IPS-15b (cell line): ENCODE results near the gene CNTN2.

Source experiments
- H3K27me3 ChIP-seq: one replicate; pipeline ENCODE4 v1.6.1; 2013; ENCODE audit warnings: low read length; ENCODE audit not compliant: control insufficient read depth, insufficient read depth
- H3K36me3 ChIP-seq: one replicate; pipeline ENCODE4 v1.6.1; 2013; ENCODE audit warnings: low read length; ENCODE audit not compliant: control insufficient read depth, insufficient read depth
- H3K4me1 ChIP-seq: one replicate; pipeline ENCODE4 v1.6.1; 2013; ENCODE audit warnings: mild to moderate bottlenecking, low read length; ENCODE audit not compliant: control insufficient read depth, insufficient read depth
- H3K4me3 ChIP-seq: one replicate; pipeline ENCODE4 v1.5.1; 2013; ENCODE audit warnings: low read depth, low read length
- H3K9ac ChIP-seq: one replicate; pipeline ENCODE4 v1.6.1; 2013; ENCODE audit warnings: low read depth, mild to moderate bottlenecking, low read length
- H3K9me3 ChIP-seq: one replicate; pipeline ENCODE4 v1.6.1; 2013; ENCODE audit warnings: mild to moderate bottlenecking, low read length; ENCODE audit not compliant: control insufficient read depth, insufficient read depth

CNTN2 gene

GRCh38 chr1:205068001-205068400 lies 25.0 kb downstream of the CNTN2 start:
- no peaks in the 10 kb centered on the region for H3K27me3 ChIP-seq
- H3K36me3 ChIP-seq, result no peaks in the 10 kb centered on the region
- H3K9me3 ChIP-seq, result no peaks in the 10 kb centered on the region
- no peak overlapping the region for H3K4me3 ChIP-seq
- H3K9ac ChIP-seq, result no peak overlapping the region
- H3K4me1 ChIP-seq, result no peaks in the 10 kb centered on the region

- Histone ChIP-seq H3K4me1 (no peaks in the 10 kb centered on the region), H3K9ac (no peak overlapping the region), H3K36me3 (no peaks in the 10 kb centered on the region), H3K4me3 (no peak overlapping the region), H3K9me3 (no peaks in the 10 kb centered on the region), H3K27me3 (no peaks in the 10 kb centered on the region)
These were observed 25.5 kb downstream of the CNTN2 start for GRCh38 chr1:205068457-205069040.

GRCh38 chr1:205069371-205070125 lies 26.5 kb downstream of the CNTN2 start:
- H3K27me3 ChIP-seq, result no peaks in the 10 kb centered on the region
- no peaks in the 10 kb centered on the region for H3K36me3 ChIP-seq
- no peak overlapping the region for H3K4me3 ChIP-seq
- H3K9ac ChIP-seq, result no peak overlapping the region
- H3K4me1 ChIP-seq, result no peaks in the 10 kb centered on the region
- no peaks in the 10 kb centered on the region for H3K9me3 ChIP-seq

- Histone ChIP-seq H3K4me3 (no peak overlapping the region), H3K27me3 (no peaks in the 10 kb centered on the region), H3K9me3 (no peaks in the 10 kb centered on the region), H3K9ac (no peak overlapping the region), H3K36me3 (no peaks in the 10 kb centered on the region), H3K4me1 (no peaks in the 10 kb centered on the region)
These were observed 28.0 kb downstream of the CNTN2 start for GRCh38 chr1:205071028-205071409.

DNA sequence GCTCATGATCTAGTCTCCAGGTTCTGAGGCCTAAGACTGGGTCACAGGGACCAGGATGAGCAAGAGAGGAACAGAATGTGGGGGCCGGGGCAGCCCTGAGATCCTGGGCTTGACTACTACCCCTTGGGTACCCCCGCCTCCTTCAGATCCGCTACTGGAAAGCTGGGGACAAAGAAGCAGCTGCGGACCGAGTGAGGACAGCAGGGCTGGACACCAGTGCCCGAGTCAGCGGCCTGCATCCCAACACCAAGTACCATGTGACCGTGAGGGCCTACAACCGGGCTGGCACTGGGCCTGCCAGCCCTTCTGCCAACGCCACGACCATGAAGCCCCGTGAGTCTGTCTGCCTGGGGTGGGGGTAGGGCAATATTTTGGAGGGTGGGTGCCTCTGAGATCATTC lies 28.8 kb downstream of the CNTN2 start:
- Histone ChIP-seq H3K9me3 (no peaks in the 10 kb centered on the region), H3K9ac (no peak overlapping the region), H3K4me3 (no peak overlapping the region), H3K27me3 (no peaks in the 10 kb centered on the region), H3K4me1 (no peaks in the 10 kb centered on the region), H3K36me3 (no peaks in the 10 kb centered on the region)

GRCh38 chr1:205072286-205072685 lies 29.3 kb downstream of the CNTN2 start:
- H3K36me3 ChIP-seq, result no peaks in the 10 kb centered on the region
- no peak overlapping the region for H3K4me3 ChIP-seq
- no peaks in the 10 kb centered on the region for H3K9me3 ChIP-seq
- no peaks in the 10 kb centered on the region for H3K27me3 ChIP-seq
- H3K9ac ChIP-seq, result no peak overlapping the region
- no peaks in the 10 kb centered on the region for H3K4me1 ChIP-seq

- H3K4me1 ChIP-seq, result no peaks in the 10 kb centered on the region
- no peaks in the 10 kb centered on the region for H3K27me3 ChIP-seq
- H3K36me3 ChIP-seq, result no peaks in the 10 kb centered on the region
- H3K9me3 ChIP-seq, result no peaks in the 10 kb centered on the region
- no peak overlapping the region for H3K4me3 ChIP-seq
- no peak overlapping the region for H3K9ac ChIP-seq
These were observed 29.9 kb downstream of the CNTN2 start for GRCh38 chr1:205072881-205073280.

DNA sequence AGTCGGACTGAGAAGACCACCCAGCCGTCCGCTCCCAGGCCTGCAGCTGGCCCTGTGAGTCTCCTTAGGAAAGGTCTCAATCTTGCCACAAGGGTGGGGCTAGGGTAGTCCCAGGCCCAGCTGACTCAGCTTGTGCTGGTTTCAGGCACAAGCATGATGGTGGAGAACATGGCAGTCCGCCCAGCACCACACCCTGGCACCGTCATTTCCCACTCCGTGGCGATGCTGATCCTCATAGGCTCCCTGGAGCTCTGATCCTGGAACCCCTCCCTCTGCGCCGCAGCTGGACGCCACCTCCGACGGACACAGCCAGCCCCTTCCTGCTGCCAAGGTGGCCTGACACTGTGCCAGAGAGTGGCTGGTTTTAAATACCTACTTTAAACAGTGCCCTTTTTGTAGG lies 30.5 kb downstream of the CNTN2 start:
- Histone ChIP-seq H3K9me3 (no peaks in the 10 kb centered on the region), H3K4me1 (no peaks in the 10 kb centered on the region), H3K4me3 (no peak overlapping the region), H3K27me3 (no peaks in the 10 kb centered on the region), H3K36me3 (no peaks in the 10 kb centered on the region), H3K9ac (no peak overlapping the region)

- H3K27me3 ChIP-seq, result no peaks in the 10 kb centered on the region
- no peaks in the 10 kb centered on the region for H3K4me1 ChIP-seq
- no peak overlapping the region for H3K4me3 ChIP-seq
- no peaks in the 10 kb centered on the region for H3K9me3 ChIP-seq
- H3K36me3 ChIP-seq, result no peaks in the 10 kb centered on the region
- no peak overlapping the region for H3K9ac ChIP-seq
These were observed 31.1 kb downstream of the CNTN2 start for GRCh38 chr1:205074084-205074483.

DNA sequence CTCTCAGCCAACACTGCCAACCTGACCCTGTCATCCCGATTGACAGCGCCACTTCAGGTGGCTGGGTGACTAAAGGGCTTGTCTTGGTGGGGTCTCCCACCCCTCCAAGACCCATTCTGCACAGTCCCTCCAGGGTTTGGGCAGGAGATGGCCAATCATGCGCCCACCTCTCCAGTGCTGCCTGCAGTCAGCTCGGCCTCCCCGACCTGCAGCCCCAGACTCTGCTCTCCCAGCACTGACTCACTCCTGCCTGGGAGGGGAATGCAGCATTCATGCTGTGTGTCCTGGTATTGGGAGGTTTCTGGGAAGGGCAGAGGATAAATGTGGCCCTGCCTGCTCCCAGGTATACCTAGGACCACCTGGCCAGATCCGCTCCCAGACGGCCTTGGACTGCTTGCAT lies 31.5 kb downstream of the CNTN2 start:
- no peak overlapping the region for H3K9ac ChIP-seq
- H3K4me3 ChIP-seq, result no peak overlapping the region
- no peaks in the 10 kb centered on the region for H3K4me1 ChIP-seq
- no peaks in the 10 kb centered on the region for H3K27me3 ChIP-seq
- no peaks in the 10 kb centered on the region for H3K9me3 ChIP-seq
- H3K36me3 ChIP-seq, result no peaks in the 10 kb centered on the region

GRCh38 chr1:205075642-205076155 lies 32.7 kb downstream of the CNTN2 start:
- Histone ChIP-seq H3K9ac (no peak overlapping the region), H3K27me3 (no peaks in the 10 kb centered on the region), H3K9me3 (no peaks in the 10 kb centered on the region), H3K36me3 (no peaks in the 10 kb centered on the region), H3K4me3 (no peak overlapping the region), H3K4me1 (no peaks in the 10 kb centered on the region)

GRCh38 chr1:205076245-205076761 lies 33.3 kb downstream of the CNTN2 start:
- no peak overlapping the region for H3K4me3 ChIP-seq
- H3K4me1 ChIP-seq, result no peaks in the 10 kb centered on the region
- H3K36me3 ChIP-seq, result no peaks in the 10 kb centered on the region
- no peak overlapping the region for H3K9ac ChIP-seq
- H3K9me3 ChIP-seq, result no peaks in the 10 kb centered on the region
- H3K27me3 ChIP-seq, result no peaks in the 10 kb centered on the region
